PC-3 (cell line): ENCODE data around the gene AP3B2. TPM values are rescaled to one million over a fixed set of nuclear protein-coding genes. Genes with fewer than 3 reads are reported as not detected.

ENCODE experiments used
- ATAC-seq: fragments of 200-7000 bp; cut with Tn5 transposase; 2 replicates; pipeline ENCODE4 v1.9.1; 2020; ENCODE audit warnings: mild to moderate bottlenecking, moderate library complexity
- BruUV-seq: library from RNA; stranded (reverse); fragments of 400-500 nt; replicated peaks from 2 replicates; lab custom pipeline; 2021; lab: Mats Ljungman, UMichigan
- CTCF ChIA-PET: fragments of 300-600 bp; sonication (Branson Sonifier 250); formaldehyde crosslinking; loops from one replicate; lab custom pipeline; 2022; ENCODE audit warnings: antibody characterized with exemption; lab: Charles Lee
- POLR2A ChIA-PET: fragments of 300-600 bp; sonication (Branson Sonifier 250); formaldehyde crosslinking; loops from one replicate; lab custom pipeline; 2022; ENCODE audit warnings: antibody characterized with exemption; ENCODE audit not compliant: unreplicated experiment; lab: Charles Lee
- DNase-seq: peaks from one replicate; pipeline ENCODE4 v3.0.0-alpha.2; 2015
- H2AFZ ChIP-seq: fragments of 300-600 bp; sonication (generic); 2 replicates; pipeline ENCODE4 v1.6.0; 2016; ENCODE audit warnings: antibody characterized with exemption, low read length
- H3F3A ChIP-seq: fragments of 300-600 bp; sonication (generic); one replicate; pipeline ENCODE4 v1.6.0; 2017; ENCODE audit warnings: antibody characterized with exemption, low read length, control low read depth, mild to moderate bottlenecking; ENCODE audit not compliant: unreplicated experiment
- H3K27ac ChIP-seq: fragments of 300-600 bp; sonication (generic); 2 replicates; pipeline ENCODE4 v1.5.1; 2016; ENCODE audit warnings: mild to moderate bottlenecking, low read length
- H3K27me3 ChIP-seq: fragments of 300-600 bp; sonication (generic); 2 replicates; pipeline ENCODE4 v1.6.1; 2016; ENCODE audit warnings: low read length, mixed read lengths
- H3K36me3 ChIP-seq: fragments of 300-600 bp; sonication (generic); 2 replicates; pipeline ENCODE4 v1.6.1; 2016; ENCODE audit warnings: low read depth, mixed run types, low read length, mixed read lengths
- H3K4me1 ChIP-seq: fragments of 300-600 bp; sonication (generic); 2 replicates; pipeline ENCODE4 v1.5.1; 2016; ENCODE audit warnings: low read length; ENCODE audit not compliant: insufficient read depth
- H3K4me2 ChIP-seq: fragments of 300-600 bp; sonication (generic); 2 replicates; pipeline ENCODE4 v1.6.0; 2016; ENCODE audit warnings: low read length
- H3K4me3 ChIP-seq: fragments of 300-600 bp; sonication (generic); 2 replicates; pipeline ENCODE4 v1.5.1; 2016; ENCODE audit warnings: mild to moderate bottlenecking, low read length, mixed read lengths
- H3K79me2 ChIP-seq: fragments of 300-600 bp; sonication (generic); 2 replicates; pipeline ENCODE4 v1.6.1; 2017; ENCODE audit warnings: low read length, mixed read lengths
- H3K9ac ChIP-seq: fragments of 300-600 bp; sonication (generic); 2 replicates; pipeline ENCODE4 v1.6.0; 2016; ENCODE audit warnings: mild to moderate bottlenecking, low read length
- H3K9me2 ChIP-seq: fragments of 300-600 bp; sonication (generic); replicated peaks from 2 replicates; pipeline ENCODE4 v1.6.1; 2016; ENCODE audit warnings: mixed run types, low read length, mixed read lengths
- H3K9me3 ChIP-seq: fragments of 300-600 bp; sonication (generic); 2 replicates; pipeline ENCODE4 v1.6.1; 2016; ENCODE audit warnings: low read length, mixed read lengths
- H4K20me1 ChIP-seq: fragments of 300-600 bp; sonication (generic); 2 replicates; pipeline ENCODE4 v1.6.1; 2016; ENCODE audit warnings: low read length, mixed read lengths
- EZH2 ChIP-seq: fragments of 300-600 bp; sonication (generic); IDR thresholded peaks from one replicate; pipeline ENCODE4 v1.6.1; 2017; ENCODE audit warnings: antibody characterized with exemption, mild to moderate bottlenecking, low read length; ENCODE audit not compliant: unreplicated experiment
- EZH2phosphoT487 ChIP-seq: fragments of 300-600 bp; sonication (generic); IDR thresholded peaks from 2 replicates; pipeline ENCODE4 v1.6.1; 2018; ENCODE audit warnings: mild to moderate bottlenecking, antibody characterized with exemption, low read length, borderline replicate concordance
- intact Hi-C: fragments of 100-400 bp; cut with micrococcal nuclease; formaldehyde crosslinking; loops from 2 replicates; pipeline ENCODE4 v1.9.0; 2023
- total RNA-seq: library from RNA; depleted of rRNA; stranded (reverse); fragments of >200 nt; gene quantifications from 2 replicates; pipeline ENCODE4 v1.2.3, GENCODE V29; 2014
- TF ChIP-seq, protein P1 (sequence below): fragments of 300-600 bp; sonication (generic); conservative IDR thresholded peaks from 2 replicates; pipeline ENCODE4 v1.5.1; 2017; ENCODE audit warnings: antibody characterized with exemption, low read depth, mild to moderate bottlenecking, low read length

The AP3B2 gene
- total RNA-seq, 1 experiment from 2014 or later: 0.47 TPM

DNA sequence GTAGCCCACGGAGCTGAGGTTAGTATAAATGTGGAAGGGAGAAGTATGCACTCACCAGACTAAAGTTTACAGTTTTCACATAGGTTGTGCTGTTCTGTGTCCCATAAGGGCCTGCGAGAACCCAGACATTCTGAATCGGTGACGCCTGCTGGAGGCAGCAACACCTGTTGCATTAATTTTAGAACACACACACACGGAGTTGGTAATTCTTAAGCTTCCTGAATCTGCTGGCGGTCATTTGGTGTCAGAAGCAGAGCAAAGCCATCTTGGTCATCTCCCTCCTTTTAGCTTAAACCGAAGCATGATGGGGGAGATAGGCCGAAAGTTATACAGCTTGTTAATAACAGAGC lies 41.1 kb upstream of the AP3B2 start:
- ChIA-PET POLR2A (interaction anchor here (0.6 to 1.0 kb wide), 4 partner anchors 53 to 115 kb away, joined by 3 to 6 read pairs (median 4); no protein-coding TSS in a partner anchor), CTCF (interaction anchor here (1.0 kb wide), 1 partner anchor 61 kb away, joined by 6 read pairs; no protein-coding TSS in a partner anchor)
- Histone ChIP-seq H3K27ac (peak overlapping the region; percentile 64), H3K9me2 (no peaks in the 10 kb centered on the region), H3K79me2 (peaks cover 59% of the 10 kb centered on the region), H3K27me3 (no peaks in the 10 kb centered on the region), H3K9me3 (no peaks in the 10 kb centered on the region), H3K9ac (peak overlapping the region; percentile 96), H3K4me2 (peak overlapping the region; percentile 85), H3K36me3 (peaks cover 23% of the 10 kb centered on the region), H3K4me3 (peak overlapping the region; percentile 92), H3K4me1 (peaks cover 16% of the 10 kb centered on the region), H2AFZ (peak overlapping the region; percentile 77), H4K20me1 (0 out of 2 replicates have a peak, but pooled peaks cover 8% of the 10 kb centered on the region), H3F3A (no peaks in the 10 kb centered on the region)
- peak; percentile 8 for ATAC-seq
- TSS peak; percentile 63 for BruUV-seq
- intact Hi-C loops: loop anchor here (2.0 to 5.0 kb wide), 2 partner anchors 56 to 82 kb away; partner anchors contain the start of genes FSD2 and WHAMM
- TF ChIP-seq EZH2phosphoT487 (no peak), EZH2 (no peak)
- TF ChIP-seq, protein P1, sequence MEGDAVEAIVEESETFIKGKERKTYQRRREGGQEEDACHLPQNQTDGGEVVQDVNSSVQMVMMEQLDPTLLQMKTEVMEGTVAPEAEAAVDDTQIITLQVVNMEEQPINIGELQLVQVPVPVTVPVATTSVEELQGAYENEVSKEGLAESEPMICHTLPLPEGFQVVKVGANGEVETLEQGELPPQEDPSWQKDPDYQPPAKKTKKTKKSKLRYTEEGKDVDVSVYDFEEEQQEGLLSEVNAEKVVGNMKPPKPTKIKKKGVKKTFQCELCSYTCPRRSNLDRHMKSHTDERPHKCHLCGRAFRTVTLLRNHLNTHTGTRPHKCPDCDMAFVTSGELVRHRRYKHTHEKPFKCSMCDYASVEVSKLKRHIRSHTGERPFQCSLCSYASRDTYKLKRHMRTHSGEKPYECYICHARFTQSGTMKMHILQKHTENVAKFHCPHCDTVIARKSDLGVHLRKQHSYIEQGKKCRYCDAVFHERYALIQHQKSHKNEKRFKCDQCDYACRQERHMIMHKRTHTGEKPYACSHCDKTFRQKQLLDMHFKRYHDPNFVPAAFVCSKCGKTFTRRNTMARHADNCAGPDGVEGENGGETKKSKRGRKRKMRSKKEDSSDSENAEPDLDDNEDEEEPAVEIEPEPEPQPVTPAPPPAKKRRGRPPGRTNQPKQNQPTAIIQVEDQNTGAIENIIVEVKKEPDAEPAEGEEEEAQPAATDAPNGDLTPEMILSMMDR: no peak
- no peak for DNase-seq

DNA sequence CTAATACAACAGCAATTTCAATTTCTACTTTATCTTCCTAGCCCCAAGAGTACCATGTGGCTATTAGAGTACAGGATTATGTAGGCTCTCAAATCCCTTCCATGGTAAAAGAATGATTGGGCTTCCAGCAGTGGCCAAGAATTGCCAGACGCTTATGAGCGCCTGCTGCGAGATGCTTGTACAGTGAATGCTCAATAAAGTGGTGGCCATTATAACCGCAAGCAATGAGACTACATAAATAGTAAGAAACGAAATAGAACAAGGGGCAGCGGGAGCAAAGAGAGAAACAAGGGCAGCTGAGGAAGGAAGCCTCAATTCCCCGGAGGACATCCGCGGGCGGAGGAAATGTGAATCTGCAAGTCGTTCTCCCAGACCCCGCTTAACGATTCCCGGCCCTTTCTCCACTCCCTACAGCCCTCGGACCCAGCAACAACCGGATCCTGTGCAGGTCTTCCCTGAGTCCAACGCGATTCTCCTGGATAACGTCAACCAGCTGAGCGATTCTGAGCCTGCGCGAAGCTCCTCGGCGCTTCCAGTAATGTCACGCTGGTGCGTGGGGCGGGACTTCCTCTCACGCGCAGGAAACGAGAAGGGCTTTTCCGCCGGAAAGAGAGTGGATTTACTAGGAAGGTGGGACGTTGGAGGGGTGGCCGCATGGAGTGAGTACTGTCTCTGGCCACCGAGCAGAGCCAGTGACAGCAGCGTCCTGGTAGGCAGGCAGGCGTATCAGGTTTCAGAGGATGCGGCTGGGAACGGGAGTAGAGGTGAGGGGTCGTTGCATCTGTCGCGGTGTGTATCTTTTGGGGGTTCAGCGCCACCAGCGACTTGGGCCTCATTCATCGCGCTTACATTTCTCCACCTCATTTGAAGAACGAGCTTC lies 40.5 kb upstream of the AP3B2 start:
- H3K27me3 ChIP-seq: no peaks in the 10 kb centered on the region
- H2AFZ ChIP-seq: peak overlapping the region; percentile 77
- CTCF ChIA-PET: interaction anchor here (0.6 to 1.0 kb wide), 3 partner anchors 61 to 261 kb away, joined by 4 to 6 read pairs (median 4); partner anchors contain the start of gene C15orf40
- TF ChIP-seq, protein P1: no peak
- TF ChIP-seq EZH2phosphoT487: no peak
- no peaks in the 10 kb centered on the region for H3F3A ChIP-seq
- no peaks in the 10 kb centered on the region for H3K9me2 ChIP-seq
- peak overlapping the region; percentile 96 for H3K9ac ChIP-seq
- peaks cover 16% of the 10 kb centered on the region for H3K4me1 ChIP-seq
- H3K27ac ChIP-seq: peak overlapping the region; percentile 64
- H3K4me2 ChIP-seq: peak overlapping the region; percentile 85
- peaks cover 17% of the 10 kb centered on the region for H3K36me3 ChIP-seq
- H3K4me3 ChIP-seq: peak overlapping the region; percentile 92
- ATAC-seq (peak; percentile 97), DNase-seq (peak; percentile 95)
- POLR2A ChIA-PET: interaction anchor here (0.5 to 1.0 kb wide), 4 partner anchors 11 to 114 kb away, joined by 3 to 13 read pairs (median 5); no protein-coding TSS in a partner anchor
- H3K79me2 ChIP-seq: peaks cover 53% of the 10 kb centered on the region
- H4K20me1 ChIP-seq: 0 out of 2 replicates have a peak, but pooled peaks cover 8% of the 10 kb centered on the region
- intact Hi-C loops: loop anchor here (2.0 to 5.0 kb wide), 2 partner anchors 57 to 83 kb away; partner anchors contain the start of genes FSD2 and WHAMM
- no peaks in the 10 kb centered on the region for H3K9me3 ChIP-seq
- BruUV-seq: TSS peak; percentile 98
